ENCODE data around the gene WFDC1. TPM values are rescaled to one million over a fixed set of nuclear protein-coding genes. Genes with fewer than 3 reads are reported as not detected.

The WFDC1 gene
- polyA plus RNA-seq, 1 experiment, result 85.8 TPM

- no peak for DNase-seq (ENCODE audit: low read depth)
- Histone ChIP-seq H3K4me3 (ENCODE audit: low read depth, low read length) (no peak overlapping the region), H3K36me3 (ENCODE audit: control insufficient read depth, insufficient read depth, low read length) (no peaks in the 10 kb centered on the region), H3K27me3 (ENCODE audit: control insufficient read depth, insufficient read depth, low read length) (no peaks in the 10 kb centered on the region)
- ChIA-PET CTCF (interaction anchor here (0.8 to 10.1 kb wide), 19 partner anchors 8 to 207 kb away, joined by 3 to 134 read pairs (median 5); partner anchors contain the start of genes MBTPS1 and TAF1C), POLR2A (no interaction called here)
- TF ChIP-seq CTCF (IDR thresholded peaks at IDR 0.05; ENCODE audit: insufficient read depth, low read depth, low read length), result no peak
These were observed 12.7 kb downstream of the WFDC1 start for GRCh38 chr16:84307209-84307954.

GRCh38 chr16:84308120-84308519, 13.4 kb downstream of the WFDC1 start:
- Histone ChIP-seq H3K27me3 (ENCODE audit: control insufficient read depth, insufficient read depth, low read length) (peaks cover under 1% of the 10 kb centered on the region; the same call in 1 of the 2 replicates), H3K4me3 (ENCODE audit: low read depth, low read length) (no peak overlapping the region), H3K36me3 (ENCODE audit: control insufficient read depth, insufficient read depth, low read length) (no peaks in the 10 kb centered on the region)
- CTCF ChIA-PET, result interaction anchor here (0.5 to 10.1 kb wide), 23 partner anchors 8 to 314 kb away, joined by 3 to 134 read pairs (median 4); partner anchors contain the start of genes MBTPS1, TAF1C and WFDC1
- POLR2A ChIA-PET, result no interaction called here
- DNase-seq (ENCODE audit: low read depth), result no peak
- TF ChIP-seq CTCF (IDR thresholded peaks at IDR 0.05; ENCODE audit: insufficient read depth, low read depth, low read length), result peak; percentile 75

- no peak for DNase-seq (ENCODE audit: low read depth)
- ChIA-PET POLR2A (no interaction called here), CTCF (interaction anchor here (10.1 kb wide), 1 partner anchor 33 kb away, joined by 134 read pairs; no protein-coding TSS in a partner anchor)
- H3K4me3 ChIP-seq (ENCODE audit: low read depth, low read length), result no peak overlapping the region
- TF ChIP-seq CTCF (IDR thresholded peaks at IDR 0.05; ENCODE audit: insufficient read depth, low read depth, low read length), result no peak
- peaks cover 2% of the 10 kb centered on the region; the same call in 1 of the 2 replicates for H3K27me3 ChIP-seq (ENCODE audit: control insufficient read depth, insufficient read depth, low read length)
- H3K36me3 ChIP-seq (ENCODE audit: control insufficient read depth, insufficient read depth, low read length), result no peaks in the 10 kb centered on the region
These were observed 16.0 kb downstream of the WFDC1 start for GRCh38 chr16:84310642-84311041.

GRCh38 chr16:84312783-84313382, 18.2 kb downstream of the WFDC1 start:
- H3K27me3 ChIP-seq (ENCODE audit: control insufficient read depth, insufficient read depth, low read length), result peaks cover 2% of the 10 kb centered on the region
- ChIA-PET POLR2A (no interaction called here), CTCF (interaction anchor here (0.7 to 1.6 kb wide), 2 partner anchors 36 to 126 kb away, joined by 5 to 7 read pairs; partner anchors contain the start of gene TAF1C)
- no peak overlapping the region for H3K4me3 ChIP-seq (ENCODE audit: low read depth, low read length)
- DNase-seq (ENCODE audit: low read depth), result no peak
- no peaks in the 10 kb centered on the region for H3K36me3 ChIP-seq (ENCODE audit: control insufficient read depth, insufficient read depth, low read length)
- TF ChIP-seq CTCF (IDR thresholded peaks at IDR 0.05; ENCODE audit: insufficient read depth, low read depth, low read length), result no peak

GRCh38 chr16:84313921-84314320, 19.2 kb downstream of the WFDC1 start:
- CTCF ChIA-PET, result interaction anchor here (1.6 kb wide), 1 partner anchor 37 kb away, joined by 7 read pairs; no protein-coding TSS in a partner anchor
- no peak for TF ChIP-seq CTCF (IDR thresholded peaks at IDR 0.05; ENCODE audit: insufficient read depth, low read depth, low read length)
- no peak overlapping the region for H3K4me3 ChIP-seq (ENCODE audit: low read depth, low read length)
- no peak for DNase-seq (ENCODE audit: low read depth)
- H3K27me3 ChIP-seq (ENCODE audit: control insufficient read depth, insufficient read depth, low read length), result peaks cover 2% of the 10 kb centered on the region
- POLR2A ChIA-PET, result no interaction called here
- no peaks in the 10 kb centered on the region for H3K36me3 ChIP-seq (ENCODE audit: control insufficient read depth, insufficient read depth, low read length)
